Neuron (in vitro differentiated cells): ENCODE measurements around the gene GPHA2.

ENCODE experiments used
- H2AFZ ChIP-seq: one replicate; pipeline ENCODE4 v1.6.1; 2013; ENCODE audit warnings: low read depth, mild to moderate bottlenecking, inconsistent platforms, low read length, moderate library complexity
- H3K27me3 ChIP-seq: one replicate; pipeline ENCODE4 v1.6.1; 2013; ENCODE audit warnings: low read length; ENCODE audit not compliant: insufficient read depth
- H3K36me3 ChIP-seq: one replicate; pipeline ENCODE4 v1.6.1; 2013; ENCODE audit warnings: low read length; ENCODE audit not compliant: insufficient read depth
- H3K4me1 ChIP-seq: one replicate; pipeline ENCODE4 v1.6.1; 2013; ENCODE audit warnings: low read length; ENCODE audit not compliant: insufficient read depth
- H3K4me3 ChIP-seq: 2 replicates; pipeline ENCODE4 v1.5.1; 2013; ENCODE audit warnings: mild to moderate bottlenecking, low read length, moderate library complexity
- H3K9me3 ChIP-seq: one replicate; pipeline ENCODE4 v1.6.1; 2013; ENCODE audit warnings: low read length

The GPHA2 gene

DNA sequence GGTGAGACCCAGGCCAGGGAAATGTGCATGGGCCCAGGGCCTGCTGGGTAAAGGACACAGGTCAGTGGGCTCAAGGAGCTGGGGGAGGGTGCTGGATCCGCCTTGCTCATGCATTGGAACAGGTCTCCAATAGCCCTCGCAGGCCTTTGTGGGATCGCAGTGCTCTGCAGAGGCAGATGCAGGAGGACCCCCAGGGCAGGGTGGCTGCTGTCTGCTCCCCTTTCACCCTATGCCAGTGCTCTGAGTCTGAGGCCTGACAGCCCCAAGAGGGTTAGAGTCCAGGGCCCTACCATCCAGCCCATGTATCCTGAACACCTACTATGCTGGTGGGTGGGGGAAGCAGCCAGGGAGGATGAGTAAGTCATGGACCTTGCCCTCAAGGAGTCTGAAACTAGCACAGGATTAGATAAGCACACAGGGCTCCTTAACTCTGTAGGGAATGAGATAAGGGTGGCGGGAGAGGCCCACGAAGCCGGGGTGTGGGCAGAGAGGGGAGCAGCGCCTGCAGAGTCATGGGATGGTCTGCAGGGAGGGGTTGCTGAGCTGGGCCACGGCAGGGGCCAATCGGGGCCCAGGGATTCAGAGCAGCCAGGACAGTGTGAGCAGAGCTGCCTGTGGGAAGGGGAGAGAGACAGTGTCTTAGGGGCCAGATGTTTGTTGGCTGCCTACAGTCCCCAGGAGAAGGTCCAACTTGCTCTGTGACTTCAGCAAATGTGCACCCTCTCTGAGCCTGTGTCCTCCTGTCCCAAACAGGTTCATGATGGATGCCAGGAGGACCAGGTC, 46.8 kb downstream of the GPHA2 start:
- Histone ChIP-seq H3K4me3 (no peak overlapping the region), H3K4me1 (peaks cover 15% of the 10 kb centered on the region), H3K27me3 (no peaks in the 10 kb centered on the region), H3K9me3 (no peaks in the 10 kb centered on the region), H2AFZ (no peak overlapping the region), H3K36me3 (no peaks in the 10 kb centered on the region)

DNA sequence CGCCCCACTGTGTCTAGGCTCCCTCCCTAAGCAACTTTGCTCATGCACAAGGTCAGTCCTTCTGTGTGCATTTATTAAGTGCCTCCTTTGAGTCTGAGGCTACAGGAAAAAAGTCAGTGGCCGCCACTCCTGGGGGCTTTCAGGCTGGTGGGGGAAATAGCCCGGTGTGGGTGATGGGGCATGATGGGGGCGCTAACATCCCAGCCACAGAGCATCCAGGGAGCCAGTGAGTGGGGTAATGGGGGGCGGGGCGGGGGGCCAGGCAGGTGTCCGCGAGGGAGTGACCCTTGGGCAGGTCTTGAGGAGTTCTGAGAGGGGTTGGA, 47.3 kb downstream of the GPHA2 start:
- Histone ChIP-seq H3K36me3 (no peaks in the 10 kb centered on the region), H2AFZ (peak overlapping the region; percentile 1), H3K9me3 (no peaks in the 10 kb centered on the region), H3K4me1 (peaks cover 15% of the 10 kb centered on the region), H3K27me3 (no peaks in the 10 kb centered on the region), H3K4me3 (no peak overlapping the region)

DNA sequence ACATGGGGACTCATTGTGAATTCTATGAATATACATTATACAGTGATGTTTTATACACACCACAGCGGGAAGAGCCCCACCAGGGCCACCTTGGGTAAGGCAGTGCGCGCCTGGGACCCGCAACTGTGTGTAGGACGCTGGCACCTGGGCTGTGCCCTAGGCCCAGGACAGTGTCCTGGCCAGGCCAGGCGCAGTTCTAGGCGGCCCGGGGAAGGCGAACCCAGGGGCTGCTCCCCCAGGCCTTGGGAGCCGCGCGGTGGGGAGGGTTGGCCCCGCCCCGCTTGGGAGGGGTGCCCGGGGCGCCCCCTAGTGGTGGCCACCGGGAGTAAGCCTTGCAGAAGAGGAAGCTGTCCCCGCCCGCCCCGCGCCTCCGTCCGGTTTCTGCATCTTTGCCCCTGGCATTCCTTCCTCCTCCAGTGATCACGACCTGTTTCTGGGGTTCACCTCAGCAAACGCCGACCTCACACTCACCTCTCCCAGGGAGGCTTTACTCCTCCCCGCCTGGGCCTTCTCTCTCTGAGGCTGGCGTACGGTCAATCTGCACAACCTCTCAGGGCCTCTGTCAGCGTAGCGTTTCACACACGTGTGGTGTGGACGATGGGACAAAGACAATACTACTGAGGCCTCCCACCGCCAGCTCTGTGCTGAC, 47.8 kb downstream of the GPHA2 start:
- no peaks in the 10 kb centered on the region for H3K36me3 ChIP-seq
- H3K4me3 ChIP-seq: no peak overlapping the region
- peaks cover 15% of the 10 kb centered on the region for H3K4me1 ChIP-seq
- peak overlapping the region; percentile 1 for H2AFZ ChIP-seq
- no peaks in the 10 kb centered on the region for H3K27me3 ChIP-seq
- H3K9me3 ChIP-seq: no peaks in the 10 kb centered on the region

DNA sequence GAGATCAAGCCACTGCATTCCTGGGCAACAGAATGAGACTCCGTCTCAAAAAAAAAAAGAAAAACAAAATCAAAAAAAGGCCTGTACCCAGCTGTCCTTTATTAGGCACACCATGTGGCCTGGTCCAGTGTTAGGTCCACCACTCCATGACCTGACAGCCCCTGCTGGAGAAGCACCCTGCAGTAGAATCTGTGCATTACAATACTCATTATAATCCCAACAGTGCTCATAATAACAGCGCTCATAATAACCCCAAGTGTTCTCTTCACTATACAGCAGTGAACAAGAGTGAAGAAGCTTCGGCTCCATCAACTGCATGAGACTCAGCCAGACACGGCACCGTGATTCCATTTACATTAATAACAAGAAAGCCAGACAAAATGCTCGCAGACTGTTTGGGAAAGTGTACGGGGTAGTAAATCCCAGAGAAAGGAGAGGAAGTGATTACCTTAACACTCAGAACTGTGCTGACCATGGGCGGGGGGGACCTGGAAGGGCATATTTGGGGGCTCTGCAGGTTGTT, 48.4 kb downstream of the GPHA2 start:
- Histone ChIP-seq H3K36me3 (no peaks in the 10 kb centered on the region), H3K27me3 (peaks cover 2% of the 10 kb centered on the region), H3K4me1 (peaks cover 15% of the 10 kb centered on the region), H3K4me3 (no peak overlapping the region), H3K9me3 (no peaks in the 10 kb centered on the region), H2AFZ (no peak overlapping the region)

DNA sequence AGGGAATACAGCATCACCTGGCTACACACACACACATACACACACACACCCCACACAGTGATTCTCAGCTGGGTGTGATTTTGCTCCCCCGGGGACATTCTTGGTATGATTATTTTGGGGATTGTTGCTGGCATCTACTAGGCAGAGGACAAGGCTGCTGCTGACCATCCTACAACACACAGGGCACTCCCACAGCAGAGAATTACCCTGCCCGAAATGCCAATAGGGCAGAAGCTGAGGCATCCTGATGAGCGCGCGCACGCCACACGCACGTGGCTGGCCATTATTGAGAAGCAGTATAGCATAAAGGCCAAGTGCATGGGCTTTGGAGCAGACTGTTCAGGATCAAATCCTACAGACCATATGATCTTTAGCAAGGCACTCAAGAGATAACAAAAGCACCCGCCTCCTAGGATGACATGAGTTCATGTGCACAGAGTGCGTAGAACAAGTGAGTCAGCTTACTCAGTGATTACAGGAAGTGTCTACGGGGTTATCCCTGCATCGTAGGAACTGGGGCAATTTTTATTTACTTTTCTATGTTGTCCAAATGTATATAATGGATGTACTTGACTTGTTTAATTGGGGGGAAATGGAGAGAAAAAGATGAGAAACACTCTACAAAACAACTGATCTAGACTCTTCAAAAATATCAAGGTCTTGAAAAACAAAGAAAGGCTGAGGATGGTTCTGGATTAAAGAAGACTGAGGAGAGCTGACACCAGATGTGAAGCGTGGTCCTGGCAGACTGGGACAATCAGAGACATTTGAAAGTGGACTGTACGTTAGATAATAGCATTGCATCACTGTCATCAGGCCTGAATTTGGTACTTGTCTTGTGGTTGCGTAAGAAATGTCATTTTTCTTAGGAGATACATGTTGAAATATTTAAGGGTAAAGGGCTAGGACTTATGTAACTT, 50.1 kb downstream of the GPHA2 start:
- peaks cover 16% of the 10 kb centered on the region for H3K4me1 ChIP-seq
- no peak overlapping the region for H3K4me3 ChIP-seq
- no peaks in the 10 kb centered on the region for H3K36me3 ChIP-seq
- H3K9me3 ChIP-seq: no peaks in the 10 kb centered on the region
- H2AFZ ChIP-seq: no peak overlapping the region
- peaks cover 3% of the 10 kb centered on the region for H3K27me3 ChIP-seq
